ENCODE measurements around the gene AQR. TPM values are rescaled to one million over a fixed set of nuclear protein-coding genes. Genes with fewer than 3 reads are reported as not detected.

The AQR gene
- total RNA-seq, 1 donor from 2014 or later, result 44.4 TPM

GRCh38 chr15:34892963-34893591 is 76.5 kb downstream of the AQR start:
- Mint-ChIP-seq H3K36me3 (ENCODE audit: low read depth) (peaks cover 64% of the 10 kb centered on the region), H3K27ac (no peak overlapping the region), H3K27me3 (ENCODE audit: insufficient read depth) (no peaks in the 10 kb centered on the region), H3K4me3 (no peak overlapping the region), H3K4me1 (ENCODE audit: low read depth) (no peaks in the 10 kb centered on the region), H3K9me3 (peaks cover 22% of the 10 kb centered on the region)
- no peak for DNase-seq (ENCODE audit: low spot score)
- intact Hi-C loops (cut with micrococcal nuclease), result no loop called here

GRCh38 chr15:34890424-34890823 is 79.1 kb downstream of the AQR start:
- intact Hi-C loops (cut with micrococcal nuclease), result no loop called here
- H3K4me3 Mint-ChIP-seq, result no peak overlapping the region
- peaks cover 5% of the 10 kb centered on the region for H3K4me1 Mint-ChIP-seq (ENCODE audit: low read depth)
- peaks cover 58% of the 10 kb centered on the region for H3K36me3 Mint-ChIP-seq (ENCODE audit: low read depth)
- no peak for DNase-seq (ENCODE audit: low spot score)
- H3K9me3 Mint-ChIP-seq, result peaks cover 22% of the 10 kb centered on the region
- no peak overlapping the region for H3K27ac Mint-ChIP-seq
- H3K27me3 Mint-ChIP-seq (ENCODE audit: insufficient read depth), result no peaks in the 10 kb centered on the region

GRCh38 chr15:34889476-34889875 is 80.1 kb downstream of the AQR start:
- H3K36me3 Mint-ChIP-seq (ENCODE audit: low read depth), result peaks cover 61% of the 10 kb centered on the region
- H3K27me3 Mint-ChIP-seq (ENCODE audit: insufficient read depth), result no peaks in the 10 kb centered on the region
- no peak overlapping the region for H3K4me3 Mint-ChIP-seq
- peaks cover 5% of the 10 kb centered on the region for H3K4me1 Mint-ChIP-seq (ENCODE audit: low read depth)
- no peak overlapping the region for H3K27ac Mint-ChIP-seq
- no peak for DNase-seq (ENCODE audit: low spot score)
- intact Hi-C loops (cut with micrococcal nuclease), result no loop called here
- H3K9me3 Mint-ChIP-seq, result peaks cover 22% of the 10 kb centered on the region

DNA sequence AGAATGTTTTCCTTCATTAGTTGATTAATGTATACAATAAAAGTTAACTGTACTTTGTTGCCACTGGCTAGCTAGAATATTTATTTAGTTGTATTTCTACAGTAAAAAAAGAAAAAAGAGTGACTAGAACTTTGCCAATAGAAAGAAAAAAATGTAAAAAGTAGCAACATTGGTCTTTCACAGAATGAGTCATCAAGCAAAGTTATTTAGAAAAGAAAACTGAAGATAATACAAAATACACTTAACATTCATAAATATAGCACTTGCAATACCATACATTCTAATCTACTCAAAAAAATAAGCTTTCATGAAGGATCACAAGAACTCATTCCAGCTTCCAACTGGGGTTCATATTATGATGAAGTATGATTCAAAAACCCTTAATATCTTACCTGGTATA is 83.4 kb downstream of the AQR start:
- Mint-ChIP-seq H3K4me3 (no peak overlapping the region), H3K4me1 (ENCODE audit: low read depth) (peaks cover 5% of the 10 kb centered on the region), H3K36me3 (ENCODE audit: low read depth) (peaks cover 49% of the 10 kb centered on the region), H3K27ac (no peak overlapping the region), H3K27me3 (ENCODE audit: insufficient read depth) (no peaks in the 10 kb centered on the region), H3K9me3 (no peaks in the 10 kb centered on the region)
- intact Hi-C loops (cut with micrococcal nuclease), result no loop called here
- DNase-seq (ENCODE audit: low spot score), result no peak

DNA sequence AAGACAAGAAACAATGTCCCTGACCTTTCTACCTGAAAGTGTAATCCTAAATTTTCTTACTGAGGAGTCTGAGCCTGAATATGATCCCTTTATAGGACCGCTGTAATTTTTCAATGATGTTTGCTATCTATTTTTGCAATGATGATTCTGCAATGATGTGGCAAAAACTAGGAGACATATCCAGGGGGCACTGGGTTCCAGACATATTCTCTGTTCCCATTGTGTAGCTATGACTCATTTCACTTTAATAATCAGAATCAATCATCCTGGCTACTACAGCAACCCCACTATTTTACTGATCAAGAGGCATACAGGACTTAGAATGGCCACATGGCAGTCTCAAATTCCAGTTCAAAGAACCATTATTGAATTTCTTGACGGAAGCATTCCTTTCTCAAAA is 85.9 kb downstream of the AQR start:
- Mint-ChIP-seq H3K27me3 (ENCODE audit: insufficient read depth) (no peaks in the 10 kb centered on the region), H3K4me3 (no peak overlapping the region), H3K4me1 (ENCODE audit: low read depth) (peaks cover 5% of the 10 kb centered on the region), H3K9me3 (no peaks in the 10 kb centered on the region), H3K36me3 (ENCODE audit: low read depth) (peaks cover 47% of the 10 kb centered on the region), H3K27ac (no peak overlapping the region)
- intact Hi-C loops (cut with micrococcal nuclease), result no loop called here
- no peak for DNase-seq (ENCODE audit: low spot score)

GRCh38 chr15:34883042-34883441 is 86.5 kb downstream of the AQR start:
- Mint-ChIP-seq H3K36me3 (ENCODE audit: low read depth) (peaks cover 47% of the 10 kb centered on the region), H3K27ac (no peak overlapping the region), H3K4me1 (ENCODE audit: low read depth) (peaks cover 5% of the 10 kb centered on the region), H3K9me3 (no peaks in the 10 kb centered on the region), H3K27me3 (ENCODE audit: insufficient read depth) (no peaks in the 10 kb centered on the region), H3K4me3 (no peak overlapping the region)
- intact Hi-C loops (cut with micrococcal nuclease), result no loop called here
- DNase-seq (ENCODE audit: low spot score), result no peak

DNA sequence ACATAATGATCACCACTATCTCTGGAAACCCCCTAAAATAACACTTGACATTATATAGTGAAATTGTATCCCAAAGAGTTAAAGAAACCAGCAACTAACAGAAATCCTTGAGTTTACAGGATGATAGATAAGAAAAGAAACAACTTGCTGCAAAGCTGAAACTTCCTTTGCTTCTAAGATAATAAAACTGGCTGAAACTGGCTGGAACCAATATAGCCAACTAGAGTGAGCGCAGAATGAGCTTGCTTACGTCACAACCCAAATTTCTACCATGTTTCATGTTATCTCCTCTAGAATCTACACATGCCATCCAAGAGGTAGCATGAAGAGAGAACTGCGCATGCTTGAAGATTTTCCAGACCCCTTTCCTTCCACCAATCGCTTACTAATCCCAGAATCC is 90.4 kb downstream of the AQR start:
- intact Hi-C loops (cut with micrococcal nuclease), result no loop called here
- DNase-seq (ENCODE audit: low spot score), result no peak
- Mint-ChIP-seq H3K27ac (no peak overlapping the region), H3K27me3 (ENCODE audit: insufficient read depth) (no peaks in the 10 kb centered on the region), H3K36me3 (ENCODE audit: low read depth) (peaks cover 38% of the 10 kb centered on the region), H3K4me1 (ENCODE audit: low read depth) (no peaks in the 10 kb centered on the region), H3K9me3 (no peaks in the 10 kb centered on the region), H3K4me3 (no peak overlapping the region)

- intact Hi-C loops (cut with micrococcal nuclease), result no loop called here
- Mint-ChIP-seq H3K4me3 (no peak overlapping the region), H3K36me3 (ENCODE audit: low read depth) (peaks cover 35% of the 10 kb centered on the region), H3K4me1 (ENCODE audit: low read depth) (no peaks in the 10 kb centered on the region), H3K27ac (no peak overlapping the region), H3K27me3 (ENCODE audit: insufficient read depth) (no peaks in the 10 kb centered on the region), H3K9me3 (no peaks in the 10 kb centered on the region)
- DNase-seq (ENCODE audit: low spot score), result no peak
These were observed 92.9 kb downstream of the AQR start for GRCh38 chr15:34876640-34877039.

GRCh38 chr15:34869110-34869509 is 100.4 kb downstream of the AQR start:
- Mint-ChIP-seq H3K4me1 (ENCODE audit: low read depth) (no peaks in the 10 kb centered on the region), H3K27me3 (ENCODE audit: insufficient read depth) (no peaks in the 10 kb centered on the region), H3K4me3 (no peak overlapping the region), H3K27ac (no peak overlapping the region), H3K9me3 (peaks cover 7% of the 10 kb centered on the region), H3K36me3 (ENCODE audit: low read depth) (peaks cover 56% of the 10 kb centered on the region)
- intact Hi-C loops (cut with micrococcal nuclease), result no loop called here
- no peak for DNase-seq (ENCODE audit: low spot score)

DNA sequence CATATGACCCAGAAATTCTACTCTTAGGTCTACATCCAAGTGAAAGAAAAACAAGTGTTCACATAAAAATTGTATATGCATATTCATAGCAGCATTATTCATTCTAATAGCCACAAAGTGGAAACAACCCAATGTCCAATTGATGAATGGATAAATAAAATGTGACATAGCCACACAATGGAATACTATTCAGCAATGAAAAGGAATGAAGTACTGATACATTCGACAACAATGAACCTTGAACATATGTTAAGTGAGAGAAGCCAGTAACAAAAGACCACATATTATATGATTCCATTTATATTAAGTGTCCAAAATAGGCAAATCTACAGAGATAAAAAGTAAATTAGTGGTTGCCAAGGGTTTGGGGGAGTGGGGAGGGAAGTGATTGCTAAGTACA is 104.0 kb downstream of the AQR start:
- Mint-ChIP-seq H3K9me3 (peaks cover 7% of the 10 kb centered on the region), H3K4me1 (ENCODE audit: low read depth) (no peaks in the 10 kb centered on the region), H3K36me3 (ENCODE audit: low read depth) (peaks cover 51% of the 10 kb centered on the region), H3K27me3 (ENCODE audit: insufficient read depth) (no peaks in the 10 kb centered on the region), H3K27ac (no peak overlapping the region), H3K4me3 (no peak overlapping the region)
- intact Hi-C loops (cut with micrococcal nuclease), result no loop called here
- DNase-seq (ENCODE audit: low spot score), result no peak

GRCh38 chr15:34861214-34861613 is 108.3 kb downstream of the AQR start:
- intact Hi-C loops (cut with micrococcal nuclease), result no loop called here
- no peak for DNase-seq (ENCODE audit: low spot score)
- Mint-ChIP-seq H3K27ac (no peak overlapping the region), H3K36me3 (ENCODE audit: low read depth) (peaks cover 42% of the 10 kb centered on the region), H3K4me1 (ENCODE audit: low read depth) (no peaks in the 10 kb centered on the region), H3K4me3 (no peak overlapping the region), H3K9me3 (no peaks in the 10 kb centered on the region), H3K27me3 (ENCODE audit: insufficient read depth) (no peaks in the 10 kb centered on the region)

GRCh38 chr15:34855893-34856292 is 113.6 kb downstream of the AQR start:
- Mint-ChIP-seq H3K4me1 (ENCODE audit: low read depth) (no peaks in the 10 kb centered on the region), H3K4me3 (no peak overlapping the region), H3K36me3 (ENCODE audit: low read depth) (peaks cover 33% of the 10 kb centered on the region), H3K9me3 (no peaks in the 10 kb centered on the region), H3K27ac (no peak overlapping the region), H3K27me3 (ENCODE audit: insufficient read depth) (no peaks in the 10 kb centered on the region)
- DNase-seq (ENCODE audit: low spot score), result no peak
- intact Hi-C loops (cut with micrococcal nuclease), result no loop called here

DNA sequence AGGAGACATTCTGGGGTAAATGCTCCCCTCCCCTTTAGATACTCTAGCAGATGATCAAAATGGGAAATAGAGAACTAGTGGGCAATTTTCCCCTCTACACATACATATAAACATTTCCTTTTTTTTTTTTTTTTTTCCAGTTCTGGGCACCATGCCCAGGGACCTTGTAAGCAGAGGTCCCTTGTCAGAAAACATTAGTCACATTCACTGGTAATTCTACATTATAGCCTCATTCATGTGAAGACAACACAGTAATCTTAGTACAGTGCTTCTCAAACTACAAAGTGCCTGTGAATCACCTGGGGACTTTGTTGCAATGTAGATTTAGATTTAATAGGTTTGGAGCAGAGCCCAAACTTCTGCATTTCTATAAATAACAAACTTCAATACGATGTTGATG is 114.1 kb downstream of the AQR start:
- Mint-ChIP-seq H3K36me3 (ENCODE audit: low read depth) (peaks cover 33% of the 10 kb centered on the region), H3K4me1 (ENCODE audit: low read depth) (no peaks in the 10 kb centered on the region), H3K27me3 (ENCODE audit: insufficient read depth) (no peaks in the 10 kb centered on the region), H3K9me3 (no peaks in the 10 kb centered on the region), H3K4me3 (no peak overlapping the region), H3K27ac (no peak overlapping the region)
- intact Hi-C loops (cut with micrococcal nuclease), result no loop called here
- DNase-seq (ENCODE audit: low spot score), result no peak

- intact Hi-C loops (cut with micrococcal nuclease), result no loop called here
- no peaks in the 10 kb centered on the region for H3K9me3 Mint-ChIP-seq
- no peaks in the 10 kb centered on the region for H3K27me3 Mint-ChIP-seq (ENCODE audit: insufficient read depth)
- no peak overlapping the region for H3K27ac Mint-ChIP-seq
- H3K36me3 Mint-ChIP-seq (ENCODE audit: low read depth), result peaks cover 24% of the 10 kb centered on the region
- DNase-seq (ENCODE audit: low spot score), result no peak
- no peaks in the 10 kb centered on the region for H3K4me1 Mint-ChIP-seq (ENCODE audit: low read depth)
- H3K4me3 Mint-ChIP-seq, result no peak overlapping the region
These were observed 115.3 kb downstream of the AQR start for GRCh38 chr15:34854232-34854631.

Measured in activated T-helper 1 cell treated with anti-CD3 and anti-CD28 coated beads, Interleukin-12 subunit alpha, Interleukin-12 subunit beta, Interleukin-2, Interleukin-4 antibody, amounts not matched to agents 30 ng/mL and 10 ng/mL and 1 ng/mL, durations not matched to agents 14 hours and 24 hours and 36 hours (primary cell).